ENCODE results near the gene TSSC4.

Gene TSSC4

DNA sequence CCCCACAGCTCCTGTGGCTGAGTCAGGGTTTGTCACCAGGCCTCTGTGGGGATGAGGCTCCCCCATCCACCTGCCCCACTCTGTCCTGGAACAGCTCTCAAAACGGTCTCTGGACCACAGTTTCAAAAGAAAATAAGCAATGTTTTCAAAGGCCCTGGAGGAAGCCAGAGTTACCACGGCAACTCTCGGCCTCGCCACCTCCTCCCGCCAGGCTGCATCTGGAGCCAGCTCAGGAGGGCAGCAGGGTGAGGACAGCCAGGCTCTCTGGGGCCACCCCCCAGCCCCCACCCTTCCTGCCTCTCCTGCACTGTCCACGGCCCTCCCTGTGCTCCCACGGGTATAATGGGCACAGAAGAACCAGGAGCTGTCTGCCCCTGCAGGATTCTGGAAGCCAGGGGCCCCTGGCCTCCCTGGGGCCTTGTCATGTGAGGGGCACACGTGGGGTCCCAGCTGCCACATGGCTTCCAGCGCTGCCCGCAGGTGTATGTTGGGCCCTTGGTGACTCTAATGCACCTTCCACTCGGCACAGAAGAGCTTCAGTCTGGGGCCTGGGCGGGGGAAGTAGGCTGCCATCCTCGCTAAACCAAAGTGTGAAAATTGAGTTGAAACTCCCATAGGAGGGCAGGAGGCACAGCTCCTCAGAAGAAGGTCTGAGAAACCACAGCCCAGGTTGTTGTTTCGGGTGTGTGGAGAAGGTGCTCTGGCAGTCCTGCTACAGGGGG lies 13.1 kb upstream of the TSSC4 start:
- Mint-ChIP-seq H3K9me3 (no peaks in the 10 kb centered on the region), H3K4me1 (ENCODE audit: low read depth) (peaks cover 23% of the 10 kb centered on the region), H3K27ac (peak overlapping the region; percentile 49), H3K36me3 (ENCODE audit: low read depth) (peaks cover 5% of the 10 kb centered on the region), H3K4me3 (no peak overlapping the region), H3K27me3 (ENCODE audit: low read depth) (no peaks in the 10 kb centered on the region)
- no peak for DNase-seq (ENCODE audit: low spot score)

DNA sequence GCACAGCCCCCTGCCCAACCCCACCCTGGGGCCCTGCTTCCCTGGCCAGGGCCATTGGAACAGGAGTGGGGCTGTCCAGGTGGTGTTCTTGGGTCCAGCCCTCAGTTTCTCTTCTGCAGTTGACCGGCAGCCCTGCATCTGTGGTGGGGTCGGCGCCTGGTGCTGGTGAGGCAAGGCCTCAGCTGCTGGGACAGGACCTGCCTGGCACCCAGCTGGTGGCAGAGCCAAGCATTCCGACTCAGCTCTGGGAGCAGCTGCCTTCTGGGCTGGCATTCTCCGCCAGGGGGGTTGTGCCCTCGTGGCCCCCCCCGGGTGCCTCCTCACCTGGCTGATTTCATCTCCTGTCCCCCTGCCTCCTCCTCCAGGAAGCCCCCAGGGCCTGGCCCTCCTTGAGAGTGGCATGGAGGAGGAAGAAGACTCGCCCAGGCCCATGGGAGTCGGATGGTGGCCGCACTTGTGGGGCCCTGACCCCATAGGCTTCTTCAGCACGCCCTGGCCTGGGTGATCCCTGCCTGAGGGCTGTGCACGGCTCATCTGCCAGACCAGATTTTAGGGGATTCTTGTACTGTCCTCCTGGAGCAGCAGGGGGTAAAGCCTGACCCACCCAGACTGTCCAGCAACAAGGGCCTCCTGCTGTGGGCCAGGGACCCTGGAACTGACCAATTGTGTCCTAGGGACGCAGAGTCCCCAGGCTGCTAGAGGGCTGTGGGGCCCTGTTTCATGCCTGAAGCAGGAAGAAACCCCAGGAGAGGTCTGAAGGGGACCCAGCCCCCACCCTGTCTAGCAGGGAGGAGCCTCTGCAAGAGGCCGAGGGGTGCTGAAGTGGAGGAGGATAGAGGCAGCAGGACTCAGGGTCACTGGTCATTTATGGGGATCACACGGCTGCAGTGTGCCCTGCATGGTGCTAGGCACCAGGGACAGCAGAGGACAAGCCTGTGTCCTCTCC lies 11.8 kb upstream of the TSSC4 start:
- Mint-ChIP-seq H3K36me3 (ENCODE audit: low read depth) (peaks cover 5% of the 10 kb centered on the region), H3K9me3 (no peaks in the 10 kb centered on the region), H3K27ac (peak overlapping the region; percentile 68), H3K4me3 (no peak overlapping the region), H3K4me1 (ENCODE audit: low read depth) (peaks cover 20% of the 10 kb centered on the region), H3K27me3 (ENCODE audit: low read depth) (no peaks in the 10 kb centered on the region)
- DNase-seq (ENCODE audit: low spot score): no peak

DNA sequence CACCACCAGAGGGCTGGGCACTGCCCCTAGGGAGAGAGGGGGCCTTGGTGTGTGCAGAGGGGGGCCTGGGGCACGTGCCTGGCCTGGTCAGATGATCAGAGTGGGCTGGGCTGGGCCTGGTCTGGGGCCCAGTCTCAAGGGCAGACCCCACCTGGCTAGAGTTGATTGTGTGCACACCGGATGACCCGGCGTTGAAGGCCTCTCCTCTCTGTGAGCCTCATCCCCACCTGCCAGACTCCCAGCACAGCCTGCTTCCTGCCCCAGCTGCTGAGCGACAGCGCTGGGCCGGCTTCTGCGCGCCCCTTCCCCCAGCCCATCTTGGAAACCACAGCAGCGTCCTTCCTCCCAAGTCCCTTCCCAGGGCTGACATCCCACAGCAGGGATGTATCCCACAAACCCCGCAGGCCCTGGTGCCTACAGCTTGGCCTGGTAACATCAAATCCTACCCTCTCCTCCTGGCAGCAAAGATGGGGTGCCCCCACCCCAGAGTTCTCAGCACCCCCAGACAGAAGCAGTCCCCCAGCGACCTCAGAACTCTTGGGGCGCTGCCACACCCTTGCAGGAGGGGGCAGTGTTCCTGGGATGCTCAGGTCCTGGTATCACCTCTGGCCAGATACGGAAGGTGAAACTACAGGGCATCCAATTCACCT lies 11.0 kb upstream of the TSSC4 start:
- H3K27me3 Mint-ChIP-seq (ENCODE audit: low read depth): no peaks in the 10 kb centered on the region
- no peaks in the 10 kb centered on the region for H3K9me3 Mint-ChIP-seq

DNA sequence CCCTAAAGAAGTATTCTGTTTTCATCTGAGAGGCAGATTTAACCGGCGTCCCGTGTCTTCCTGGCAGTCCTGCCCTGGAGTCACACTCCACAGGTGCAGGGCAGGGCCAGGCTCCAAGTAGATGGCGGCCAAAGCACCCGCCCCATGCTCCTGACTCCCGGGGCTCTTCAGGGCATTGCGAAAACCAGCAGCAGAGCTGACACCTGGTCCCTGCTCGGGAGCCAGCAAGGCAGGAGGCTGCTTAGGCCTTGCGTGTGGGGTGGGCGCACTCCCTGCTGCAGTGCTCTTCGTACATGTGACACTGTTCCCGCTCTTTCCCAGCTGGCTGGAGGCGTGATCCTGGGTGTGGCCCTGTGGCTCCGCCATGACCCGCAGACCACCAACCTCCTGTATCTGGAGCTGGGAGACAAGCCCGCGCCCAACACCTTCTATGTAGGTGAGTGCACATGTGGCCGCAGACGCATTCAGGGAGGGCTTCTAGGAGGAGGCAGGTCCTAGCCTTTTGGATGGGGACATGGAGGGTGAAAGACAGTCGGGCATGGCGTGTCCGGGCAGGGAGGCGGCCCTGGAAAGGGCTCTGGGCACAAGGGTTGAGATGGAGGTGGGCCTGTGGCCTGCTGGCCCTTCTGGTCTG lies 10.3 kb upstream of the TSSC4 start:
- H3K27ac Mint-ChIP-seq: peak overlapping the region; percentile 63
- no peaks in the 10 kb centered on the region for H3K27me3 Mint-ChIP-seq (ENCODE audit: low read depth)
- H3K9me3 Mint-ChIP-seq: no peaks in the 10 kb centered on the region
- H3K36me3 Mint-ChIP-seq (ENCODE audit: low read depth): peaks cover 5% of the 10 kb centered on the region
- no peak overlapping the region for H3K4me3 Mint-ChIP-seq
- peaks cover 12% of the 10 kb centered on the region for H3K4me1 Mint-ChIP-seq (ENCODE audit: low read depth)
- no peak for DNase-seq (ENCODE audit: low spot score)

More for the DNA sequence above, 11.0 kb upstream of the TSSC4 start:
- no peak for DNase-seq (ENCODE audit: low spot score)
- H3K4me3 Mint-ChIP-seq: no peak overlapping the region
- H3K36me3 Mint-ChIP-seq (ENCODE audit: low read depth): peaks cover 5% of the 10 kb centered on the region
- H3K4me1 Mint-ChIP-seq (ENCODE audit: low read depth): peaks cover 16% of the 10 kb centered on the region
- peak overlapping the region; percentile 68 for H3K27ac Mint-ChIP-seq

DNA sequence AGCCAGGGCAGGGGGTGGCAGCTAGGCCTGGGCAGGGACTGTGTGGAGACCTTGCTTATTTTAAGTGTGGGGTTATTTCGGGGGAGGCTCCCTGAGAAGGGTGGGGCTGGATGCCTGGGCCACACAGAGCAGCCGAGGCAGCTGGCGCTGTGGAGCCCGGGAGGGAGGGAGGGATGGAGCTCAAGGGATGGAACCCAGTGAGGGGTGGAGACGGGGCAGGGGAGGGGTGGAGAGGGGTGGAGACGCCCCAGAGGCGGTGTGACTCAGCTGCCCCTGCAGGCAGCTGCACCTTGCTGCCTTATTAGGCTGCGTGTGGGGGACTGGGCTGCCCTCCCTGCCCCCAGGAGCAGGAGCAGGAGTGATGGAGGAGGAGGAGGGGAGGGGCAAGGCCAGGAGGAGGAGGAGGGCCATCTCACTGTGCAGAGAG lies 9.8 kb upstream of the TSSC4 start:
- H3K4me1 Mint-ChIP-seq (ENCODE audit: low read depth): peaks cover 9% of the 10 kb centered on the region
- DNase-seq (ENCODE audit: low spot score): no peak
- no peaks in the 10 kb centered on the region for H3K27me3 Mint-ChIP-seq (ENCODE audit: low read depth)
- H3K36me3 Mint-ChIP-seq (ENCODE audit: low read depth): peaks cover 4% of the 10 kb centered on the region
- no peak overlapping the region for H3K27ac Mint-ChIP-seq
- no peaks in the 10 kb centered on the region for H3K9me3 Mint-ChIP-seq
- H3K4me3 Mint-ChIP-seq: no peak overlapping the region

DNA sequence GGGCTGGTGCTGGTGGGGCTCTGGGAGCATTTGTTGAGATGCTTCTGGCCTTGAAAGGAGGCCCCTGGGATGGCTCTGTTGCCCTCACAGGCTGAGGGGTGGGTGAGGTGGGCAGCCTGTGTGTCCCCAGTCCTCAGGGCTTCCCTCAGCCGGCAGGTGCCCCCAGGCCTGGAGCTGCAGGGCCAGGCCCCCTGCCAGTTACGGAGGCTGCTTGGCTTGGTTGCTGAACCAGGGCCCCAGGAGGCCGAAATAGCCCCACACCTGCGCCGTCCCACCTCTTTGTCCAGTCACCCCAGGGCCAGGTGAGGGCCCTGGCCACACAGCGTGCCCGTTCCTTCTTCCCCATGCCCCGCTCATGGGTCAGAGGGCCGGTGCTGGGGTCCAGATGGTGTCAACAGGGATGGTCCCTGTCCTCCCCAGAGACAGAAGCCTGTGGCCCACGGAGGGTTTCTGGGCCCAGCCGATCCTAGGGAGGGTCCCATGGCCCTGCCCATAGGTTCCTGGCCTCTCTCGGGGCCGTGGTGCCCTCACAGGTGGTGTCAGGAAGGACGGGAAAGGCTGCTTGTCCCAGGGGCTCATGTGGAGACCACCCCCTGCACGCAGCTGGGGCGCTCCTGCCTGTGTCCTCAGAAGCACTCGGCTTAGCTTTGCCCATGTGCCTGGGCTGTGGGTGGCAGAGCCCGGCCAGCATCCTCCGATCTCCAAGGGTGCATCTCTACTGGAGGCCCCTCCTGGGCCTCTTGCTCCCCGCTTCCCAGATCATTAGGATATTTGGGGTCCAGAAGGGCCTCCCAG lies 9.2 kb upstream of the TSSC4 start:
- H3K36me3 Mint-ChIP-seq (ENCODE audit: low read depth): no peaks in the 10 kb centered on the region
- no peaks in the 10 kb centered on the region for H3K9me3 Mint-ChIP-seq
- H3K4me1 Mint-ChIP-seq (ENCODE audit: low read depth): peaks cover 5% of the 10 kb centered on the region
- no peaks in the 10 kb centered on the region for H3K27me3 Mint-ChIP-seq (ENCODE audit: low read depth)
- no peak overlapping the region for H3K27ac Mint-ChIP-seq
- DNase-seq (ENCODE audit: low spot score): no peak
- H3K4me3 Mint-ChIP-seq: no peak overlapping the region

DNA sequence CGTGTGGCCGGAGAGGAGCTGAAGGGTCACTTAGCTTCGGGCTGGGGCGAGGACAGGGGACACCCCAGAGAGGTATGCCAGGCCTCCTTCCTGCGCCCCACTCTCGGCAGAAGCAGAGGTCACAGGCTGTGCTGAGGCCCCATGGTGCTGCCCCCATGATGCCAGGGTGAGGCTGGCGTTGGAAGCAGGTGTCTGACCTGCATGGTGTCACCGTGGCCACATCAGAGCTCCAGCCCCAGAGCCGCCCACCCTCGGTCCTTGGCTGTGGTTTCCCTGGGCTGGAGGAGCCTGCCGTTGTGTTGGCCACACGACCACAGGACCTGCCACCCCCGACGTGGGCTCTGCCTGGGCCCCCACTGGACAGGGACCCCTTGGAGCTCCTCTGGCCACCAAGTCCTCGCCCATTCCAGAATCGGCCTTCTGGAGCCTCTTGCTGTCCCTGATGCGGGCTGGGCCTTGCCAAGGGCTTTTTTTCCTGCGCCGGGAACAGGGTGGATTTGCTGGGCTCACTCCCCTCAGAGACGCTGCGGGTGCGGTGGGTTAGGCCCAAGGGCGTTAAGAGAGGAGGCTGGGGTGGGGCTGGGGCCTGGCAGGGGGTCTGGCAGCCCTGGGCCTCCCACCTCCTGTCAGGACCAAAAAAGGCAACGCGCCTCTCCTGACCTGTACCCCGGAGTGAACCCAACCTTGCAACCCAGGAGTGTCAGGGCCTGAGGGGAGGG lies 8.2 kb upstream of the TSSC4 start:
- Mint-ChIP-seq H3K4me1 (ENCODE audit: low read depth) (peaks cover 5% of the 10 kb centered on the region), H3K36me3 (ENCODE audit: low read depth) (peaks cover 5% of the 10 kb centered on the region), H3K27ac (no peak overlapping the region), H3K9me3 (no peaks in the 10 kb centered on the region), H3K4me3 (no peak overlapping the region), H3K27me3 (ENCODE audit: low read depth) (no peaks in the 10 kb centered on the region)
- DNase-seq (ENCODE audit: low spot score): no peak

DNA sequence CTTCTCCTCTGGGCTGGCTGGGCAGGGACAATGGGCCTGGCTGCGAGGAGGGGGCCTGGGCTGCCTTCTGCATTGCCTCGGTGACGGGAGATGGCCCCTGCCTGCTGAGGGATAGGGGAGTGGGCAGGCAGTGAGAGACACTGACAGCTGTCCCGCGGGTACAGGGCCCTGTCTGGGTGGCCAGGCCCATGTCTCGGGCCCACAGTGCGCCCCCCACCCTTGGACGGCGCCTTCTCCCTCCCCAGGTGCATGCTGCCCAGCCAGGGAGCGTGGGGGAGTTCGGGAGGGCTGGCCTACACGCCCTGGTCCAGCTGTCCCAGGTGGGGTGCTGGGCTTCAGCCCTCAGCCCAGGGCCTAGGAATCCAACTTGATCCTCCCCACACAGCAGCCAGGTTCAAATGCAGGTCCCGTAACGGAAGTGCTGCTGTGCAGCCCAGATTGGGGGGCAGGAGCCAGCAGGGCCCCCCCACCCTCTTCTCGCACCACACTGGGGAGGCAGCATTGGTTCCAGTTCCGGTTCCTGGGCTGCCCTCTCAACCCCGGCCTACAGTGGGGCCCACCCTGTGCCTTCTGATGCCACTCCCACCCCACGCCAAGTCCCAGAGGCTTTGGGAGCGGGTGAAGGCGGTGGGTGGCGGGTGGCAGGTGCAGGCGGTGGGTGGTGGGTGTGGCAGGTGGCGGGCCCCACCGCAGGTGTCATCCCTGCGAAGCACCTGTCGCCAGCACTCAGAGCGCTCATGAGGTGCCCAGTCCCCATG lies 7.3 kb upstream of the TSSC4 start:
- no peaks in the 10 kb centered on the region for H3K9me3 Mint-ChIP-seq
- H3K4me3 Mint-ChIP-seq: no peak overlapping the region
- no peaks in the 10 kb centered on the region for H3K27me3 Mint-ChIP-seq (ENCODE audit: low read depth)
- peaks cover 5% of the 10 kb centered on the region for H3K4me1 Mint-ChIP-seq (ENCODE audit: low read depth)
- H3K36me3 Mint-ChIP-seq (ENCODE audit: low read depth): peaks cover 9% of the 10 kb centered on the region
- H3K27ac Mint-ChIP-seq: no peak overlapping the region
- DNase-seq (ENCODE audit: low spot score): no peak

DNA sequence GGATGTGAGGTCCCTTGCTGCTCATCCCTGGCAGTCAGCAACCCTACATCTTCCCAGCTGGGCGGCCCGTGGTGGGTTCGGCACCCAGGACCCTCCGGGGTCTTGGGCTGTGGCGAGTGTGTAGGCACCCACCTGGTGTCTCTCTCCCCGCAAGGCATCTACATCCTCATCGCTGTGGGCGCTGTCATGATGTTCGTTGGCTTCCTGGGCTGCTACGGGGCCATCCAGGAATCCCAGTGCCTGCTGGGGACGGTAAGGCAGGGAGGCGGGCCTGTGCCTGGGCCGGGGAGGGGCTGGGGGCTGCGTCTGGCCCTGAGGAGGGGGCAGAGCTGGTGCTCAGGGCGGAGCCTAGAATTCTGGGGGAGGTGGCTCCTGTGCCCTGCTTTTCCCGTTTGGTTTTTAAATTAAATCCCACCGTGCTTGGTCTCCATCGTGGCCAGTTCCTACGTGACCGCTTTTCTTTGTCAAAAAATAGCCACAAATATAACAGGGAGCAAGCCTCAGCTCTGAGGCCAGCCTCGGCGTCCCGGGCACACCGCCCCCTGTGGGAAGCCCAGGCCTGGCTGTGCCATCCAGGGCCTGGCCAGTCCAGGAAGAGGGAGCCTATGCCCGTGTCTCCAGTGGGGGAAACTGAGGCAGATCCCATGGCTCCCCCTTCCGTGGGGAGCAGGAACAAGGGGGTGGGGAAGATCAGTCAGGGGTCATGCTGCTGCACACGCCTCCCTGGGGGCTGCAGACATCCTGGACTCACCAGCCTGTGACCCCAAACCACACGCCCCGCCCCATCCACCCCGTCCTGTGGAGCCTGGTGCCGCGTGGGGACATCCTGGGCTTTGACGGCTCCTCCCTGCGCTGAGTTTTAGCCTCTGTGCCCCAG lies 6.4 kb upstream of the TSSC4 start:
- no peak for DNase-seq (ENCODE audit: low spot score)
- Mint-ChIP-seq H3K27me3 (ENCODE audit: low read depth) (no peaks in the 10 kb centered on the region), H3K9me3 (no peaks in the 10 kb centered on the region), H3K27ac (no peak overlapping the region), H3K4me1 (ENCODE audit: low read depth) (peaks cover 7% of the 10 kb centered on the region), H3K4me3 (no peak overlapping the region), H3K36me3 (ENCODE audit: low read depth) (peaks cover 9% of the 10 kb centered on the region)

DNA sequence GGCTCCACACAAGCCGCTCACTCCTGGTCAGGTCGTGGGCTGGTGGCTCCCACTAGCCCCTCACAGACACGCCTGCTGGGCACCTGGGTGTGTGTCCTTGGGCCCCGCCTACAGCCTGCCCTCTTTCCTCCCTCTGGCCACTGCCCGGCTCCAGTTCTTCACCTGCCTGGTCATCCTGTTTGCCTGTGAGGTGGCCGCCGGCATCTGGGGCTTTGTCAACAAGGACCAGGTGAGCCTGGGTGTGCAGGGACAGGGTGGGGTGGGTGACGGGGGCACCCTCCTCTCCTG lies 5.8 kb upstream of the TSSC4 start:
- Mint-ChIP-seq H3K4me1 (ENCODE audit: low read depth) (peaks cover 5% of the 10 kb centered on the region), H3K27ac (no peak overlapping the region), H3K4me3 (no peak overlapping the region), H3K9me3 (no peaks in the 10 kb centered on the region), H3K27me3 (ENCODE audit: low read depth) (no peaks in the 10 kb centered on the region), H3K36me3 (ENCODE audit: low read depth) (peaks cover 9% of the 10 kb centered on the region)
- no peak for DNase-seq (ENCODE audit: low spot score)

DNA sequence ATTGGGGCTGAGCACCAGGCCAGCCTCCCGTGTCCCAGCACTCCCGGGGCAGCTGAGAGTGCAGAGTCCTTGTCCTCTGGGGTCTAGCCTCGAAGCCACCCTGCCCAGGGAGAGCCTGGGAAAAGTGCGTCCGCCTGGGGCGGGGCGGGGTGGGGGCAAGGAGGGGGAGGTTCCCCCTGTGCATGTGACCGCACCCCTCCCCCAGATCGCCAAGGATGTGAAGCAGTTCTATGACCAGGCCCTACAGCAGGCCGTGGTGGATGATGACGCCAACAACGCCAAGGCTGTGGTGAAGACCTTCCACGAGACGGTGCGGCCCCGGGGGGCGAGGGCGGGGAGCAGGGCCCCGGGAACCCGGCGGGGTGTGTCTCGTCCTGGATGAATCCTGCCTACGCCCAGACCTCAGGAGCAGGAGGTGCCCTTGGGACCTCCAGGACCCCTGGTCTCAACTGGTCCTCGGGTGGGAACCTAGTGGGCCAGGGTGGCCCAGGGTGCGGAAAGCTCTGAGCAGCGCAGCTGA lies 5.3 kb upstream of the TSSC4 start:
- Mint-ChIP-seq H3K4me1 (ENCODE audit: low read depth) (peaks cover 3% of the 10 kb centered on the region), H3K27me3 (ENCODE audit: low read depth) (no peaks in the 10 kb centered on the region), H3K4me3 (no peak overlapping the region), H3K36me3 (ENCODE audit: low read depth) (peaks cover 9% of the 10 kb centered on the region), H3K27ac (no peak overlapping the region), H3K9me3 (no peaks in the 10 kb centered on the region)
- DNase-seq (ENCODE audit: low spot score): no peak
